ENCODE measurements around the gene GABBR2. TPM values are rescaled to one million over a fixed set of nuclear protein-coding genes. Genes with fewer than 3 reads are reported as not detected.

Gene GABBR2
- total RNA-seq, 1 experiment from 2014 or later: 0.76 TPM

- H4K20me1 ChIP-seq (ENCODE audit: insufficient read depth): no peaks in the 10 kb centered on the region
- no peak overlapping the region for H3K4me2 ChIP-seq
- no peak for TF ChIP-seq EZH2 (IDR thresholded peaks at IDR 0.05; ENCODE audit: low read depth)
- no peak for TF ChIP-seq CTCF (conservative IDR thresholded peaks at IDR 0.05)
- H3K27me3 ChIP-seq (ENCODE audit: insufficient read depth, low read depth): no peaks in the 10 kb centered on the region
- peaks cover 31% of the 10 kb centered on the region for H3K4me1 ChIP-seq (replicated peaks; ENCODE audit: insufficient read depth)
- no peaks in the 10 kb centered on the region for H3K79me2 ChIP-seq (ENCODE audit: low read depth)
- no peak overlapping the region for H2AFZ ChIP-seq
- POLR2A ChIA-PET (ENCODE audit: unreplicated experiment): no interaction called here
- H3K36me3 ChIP-seq (ENCODE audit: low read depth): no peaks in the 10 kb centered on the region
- no peak for DNase-seq
- no peak overlapping the region for H3K4me3 ChIP-seq
- no peaks in the 10 kb centered on the region for H3K9me2 ChIP-seq (ENCODE audit: insufficient read depth)
- no TSS peak for BruUV-seq (replicated peaks)
- peaks cover 22% of the 10 kb centered on the region for H3F3A ChIP-seq (ENCODE audit: insufficient read depth, low read depth)
- no peaks in the 10 kb centered on the region; the same call in 1 of the 2 replicates for H3K9me3 ChIP-seq (ENCODE audit: insufficient read depth, low read depth)
- intact Hi-C loops (cut with micrococcal nuclease; ENCODE audit: unreplicated experiment): no loop called here
- CTCF ChIA-PET: no interaction called here
- no peak overlapping the region for H3K27ac ChIP-seq
Measured at GRCh38 chr9:98506422-98507054, 202.2 kb downstream of the GABBR2 start.

GRCh38 chr9:98504298-98505282 lies 204.1 kb downstream of the GABBR2 start:
- intact Hi-C loops (cut with micrococcal nuclease; ENCODE audit: unreplicated experiment): no loop called here
- POLR2A ChIA-PET (ENCODE audit: unreplicated experiment): no interaction called here
- DNase-seq: no peak
- Histone ChIP-seq H3K27ac (peak overlapping the region; percentile 89; the same call in 1 of the 2 replicates), H4K20me1 (ENCODE audit: insufficient read depth) (no peaks in the 10 kb centered on the region), H3K27me3 (ENCODE audit: insufficient read depth, low read depth) (no peaks in the 10 kb centered on the region), H3K4me3 (no peak overlapping the region), H2AFZ (no peak overlapping the region), H3K36me3 (ENCODE audit: low read depth) (no peaks in the 10 kb centered on the region), H3K9me2 (ENCODE audit: insufficient read depth) (no peaks in the 10 kb centered on the region), H3F3A (ENCODE audit: insufficient read depth, low read depth) (peaks cover 23% of the 10 kb centered on the region), H3K9me3 (ENCODE audit: insufficient read depth, low read depth) (no peaks in the 10 kb centered on the region; the same call in 1 of the 2 replicates), H3K4me1 (replicated peaks; ENCODE audit: insufficient read depth) (peaks cover 35% of the 10 kb centered on the region), H3K4me2 (0 out of 2 replicates have a peak overlapping the region, but pooled peaks have one; percentile 61), H3K79me2 (ENCODE audit: low read depth) (no peaks in the 10 kb centered on the region)
- no TSS peak for BruUV-seq (replicated peaks)
- CTCF ChIA-PET: interaction anchor here (0.6 kb wide), 1 partner anchor 141 kb away, joined by 3 read pairs; no protein-coding TSS in a partner anchor
- no peak for TF ChIP-seq EZH2 (IDR thresholded peaks at IDR 0.05; ENCODE audit: low read depth)
- TF ChIP-seq CTCF (conservative IDR thresholded peaks at IDR 0.05): no peak

- peaks cover 23% of the 10 kb centered on the region for H3F3A ChIP-seq (ENCODE audit: insufficient read depth, low read depth)
- peak overlapping the region; percentile 89 for H3K27ac ChIP-seq
- TF ChIP-seq EZH2 (IDR thresholded peaks at IDR 0.05; ENCODE audit: low read depth) (no peak), CTCF (conservative IDR thresholded peaks at IDR 0.05) (no peak)
- peaks cover 35% of the 10 kb centered on the region for H3K4me1 ChIP-seq (replicated peaks; ENCODE audit: insufficient read depth)
- intact Hi-C loops (cut with micrococcal nuclease; ENCODE audit: unreplicated experiment): no loop called here
- no peak for DNase-seq
- H3K9me2 ChIP-seq (ENCODE audit: insufficient read depth): no peaks in the 10 kb centered on the region
- H3K9me3 ChIP-seq (ENCODE audit: insufficient read depth, low read depth): no peaks in the 10 kb centered on the region; the same call in 1 of the 2 replicates
- no peaks in the 10 kb centered on the region for H3K79me2 ChIP-seq (ENCODE audit: low read depth)
- no peaks in the 10 kb centered on the region for H3K27me3 ChIP-seq (ENCODE audit: insufficient read depth, low read depth)
- BruUV-seq (replicated peaks): no TSS peak
- CTCF ChIA-PET: no interaction called here
- no peak overlapping the region for H3K4me3 ChIP-seq
- peak overlapping the region; percentile 61 for H3K4me2 ChIP-seq
- H2AFZ ChIP-seq: 0 out of 2 replicates have a peak overlapping the region, but pooled peaks have one; percentile 36
- H4K20me1 ChIP-seq (ENCODE audit: insufficient read depth): no peaks in the 10 kb centered on the region
- POLR2A ChIA-PET (ENCODE audit: unreplicated experiment): no interaction called here
- H3K36me3 ChIP-seq (ENCODE audit: low read depth): no peaks in the 10 kb centered on the region
Measured at GRCh38 chr9:98503867-98504266, 204.9 kb downstream of the GABBR2 start.
